Measurements from ENCODE around the gene BTBD3.

- TF ChIP-seq, protein P1, sequence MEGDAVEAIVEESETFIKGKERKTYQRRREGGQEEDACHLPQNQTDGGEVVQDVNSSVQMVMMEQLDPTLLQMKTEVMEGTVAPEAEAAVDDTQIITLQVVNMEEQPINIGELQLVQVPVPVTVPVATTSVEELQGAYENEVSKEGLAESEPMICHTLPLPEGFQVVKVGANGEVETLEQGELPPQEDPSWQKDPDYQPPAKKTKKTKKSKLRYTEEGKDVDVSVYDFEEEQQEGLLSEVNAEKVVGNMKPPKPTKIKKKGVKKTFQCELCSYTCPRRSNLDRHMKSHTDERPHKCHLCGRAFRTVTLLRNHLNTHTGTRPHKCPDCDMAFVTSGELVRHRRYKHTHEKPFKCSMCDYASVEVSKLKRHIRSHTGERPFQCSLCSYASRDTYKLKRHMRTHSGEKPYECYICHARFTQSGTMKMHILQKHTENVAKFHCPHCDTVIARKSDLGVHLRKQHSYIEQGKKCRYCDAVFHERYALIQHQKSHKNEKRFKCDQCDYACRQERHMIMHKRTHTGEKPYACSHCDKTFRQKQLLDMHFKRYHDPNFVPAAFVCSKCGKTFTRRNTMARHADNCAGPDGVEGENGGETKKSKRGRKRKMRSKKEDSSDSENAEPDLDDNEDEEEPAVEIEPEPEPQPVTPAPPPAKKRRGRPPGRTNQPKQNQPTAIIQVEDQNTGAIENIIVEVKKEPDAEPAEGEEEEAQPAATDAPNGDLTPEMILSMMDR (IDR thresholded peaks at IDR 0.05): no peak
- no peak for TF ChIP-seq POLR2A (IDR thresholded peaks at IDR 0.05)
Observed at GRCh38 chr20:11922561-11922960, 4.9 kb downstream of the BTBD3 start.
